Lung (tissue), 12 donors: ENCODE measurements around the gene USP15. TPM values are rescaled to one million over a fixed set of nuclear protein-coding genes. Genes with fewer than 3 reads are reported as not detected.

Experiments used
- ATAC-seq: fragments of 200-7000 bp; cut with Tn5 transposase; one replicate; pipeline ENCODE4 v1.9.1; 2020; ENCODE audit warnings: moderate number of reproducible peaks; ENCODE audit not compliant: insufficient read depth, low FRiP score
- DNase-seq, 3 donors: peaks; one replicate each; pipeline ENCODE4 v3.0.0-alpha.2; 2013 to 2017
- H3K27ac ChIP-seq, 2 donors: one replicate each; pipeline ENCODE4 v1.5.1; 2013; ENCODE audit warnings: mild to moderate bottlenecking in 2 of 2, moderate library complexity in 2 of 2, control low read depth in 1 of 2, inconsistent platforms in 1 of 2, low read depth in 1 of 2, low read length in 1 of 2
- H3K27me3 ChIP-seq, 3 donors: one replicate each; pipeline ENCODE4 v1.5.1; 2013; ENCODE audit warnings: low read length in 2 of 3; ENCODE audit not compliant: control insufficient read depth in 3 of 3, insufficient read depth in 3 of 3
- H3K36me3 ChIP-seq, 4 donors: one replicate each; pipeline ENCODE4 v1.5.1; 2013; ENCODE audit warnings: low read length in 4 of 4, mild to moderate bottlenecking in 1 of 4, moderate library complexity in 1 of 4; ENCODE audit not compliant: control insufficient read depth in 4 of 4, insufficient read depth in 4 of 4
- H3K4me1 ChIP-seq, 5 donors: one replicate each; pipeline ENCODE4 v1.5.1; 2013; ENCODE audit warnings: low read length in 5 of 5, mild to moderate bottlenecking in 2 of 5, moderate library complexity in 1 of 5; ENCODE audit not compliant: control insufficient read depth in 5 of 5, insufficient read depth in 5 of 5
- H3K4me3 ChIP-seq: one replicate; pipeline ENCODE4 v1.5.1; 2013; ENCODE audit warnings: mild to moderate bottlenecking, control low read depth, moderate library complexity
- H3K9ac ChIP-seq, 2 donors: one replicate each; pipeline ENCODE4 v1.5.1; 2013; ENCODE audit warnings: low read length in 2 of 2, control low read depth in 1 of 2; ENCODE audit not compliant: insufficient read depth in 1 of 2
- H3K9me3 ChIP-seq, 4 donors: one replicate each; pipeline ENCODE4 v1.5.1; 2013; ENCODE audit warnings: low read length in 3 of 4, mild to moderate bottlenecking in 1 of 4, moderate library complexity in 1 of 4; ENCODE audit not compliant: control insufficient read depth in 4 of 4, insufficient read depth in 3 of 4
- CTCF ChIP-seq: IDR thresholded peaks from 2 replicates; pipeline ENCODE4 v1.5.1; 2012; ENCODE audit warnings: mild to moderate bottlenecking; ENCODE audit errors: control extremely low read depth, extremely low read depth
- WGBS, 2 donors: extraction: QIAGEN DNeasy Blood & Tissue Kit; methylation state at CpG; one replicate each; pipeline ENCODE4 v1.1.7; 2013; 5-methylcytosine and 5-hydroxymethylcytosine counted together
- polyA plus RNA-seq, 2 donors: library from polyadenylated mRNA; stranded (reverse); fragments of 200-250 nt; gene quantifications; one replicate each; pipeline ENCODE4 v1.2.1, GENCODE V29; 2013
- total RNA-seq, 2 donors: library from RNA; depleted of rRNA in 1 of 2; stranded (reverse); fragments of >200 nt in 1 of 2; gene quantifications; one replicate each; pipeline ENCODE4 v1.2.1, GENCODE V29; 2014 to 2021
- donor health status: control.
- donor health status: control.
- donor health status: Bipolar disorder and iron deficiency.
- donor health status: healthy.
- donor health status: DM: yes; HTN: yes; CAD: no.

USP15 gene
- total and polyA plus RNA-seq, 4 donors, result 62.0 to 143 (median 82.6) TPM

GRCh38 chr12:62407587-62407986 is 147.4 kb downstream of the USP15 start:
- no peak overlapping the region for H3K9ac ChIP-seq
- H3K4me3 ChIP-seq, result no peak overlapping the region
- no peak for ATAC-seq
- H3K36me3 ChIP-seq, result peaks cover 2 to 12% (median 7%) of the 10 kb centered on the region in 4 donors
- WGBS, 2 donors, result 88 to 92% methylated on average over 1 of the region's 1 CpG
- H3K9me3 ChIP-seq, result no peaks in the 10 kb centered on the region
- no peak for TF ChIP-seq CTCF
- DNase-seq, result no peak
- no peaks in the 10 kb centered on the region for H3K4me1 ChIP-seq
- H3K27ac ChIP-seq, result no peak overlapping the region
- no peaks in the 10 kb centered on the region for H3K27me3 ChIP-seq

- 93 to 95% methylated on average over 3 of the region's 3 CpGs for WGBS, 2 donors
- H3K4me3 ChIP-seq, result no peak overlapping the region
- no peak overlapping the region for H3K9ac ChIP-seq
- no peaks in the 10 kb centered on the region for H3K9me3 ChIP-seq
- H3K4me1 ChIP-seq, result no peaks in the 10 kb centered on the region
- H3K27me3 ChIP-seq, result no peaks in the 10 kb centered on the region
- peaks cover 0 to 6% (median 4%) of the 10 kb centered on the region in 4 donors for H3K36me3 ChIP-seq
- TF ChIP-seq CTCF, result no peak
- DNase-seq, result no peak
- no peak for ATAC-seq
- no peak overlapping the region for H3K27ac ChIP-seq
Observed at GRCh38 chr12:62409068-62409467, 148.9 kb downstream of the USP15 start.

- no peak overlapping the region for H3K27ac ChIP-seq
- no peaks in the 10 kb centered on the region for H3K4me1 ChIP-seq
- no peak overlapping the region for H3K4me3 ChIP-seq
- no peak for TF ChIP-seq CTCF
- no peaks in the 10 kb centered on the region for H3K36me3 ChIP-seq
- ATAC-seq, result no peak
- H3K9ac ChIP-seq, result no peak overlapping the region
- DNase-seq, result no peak
- WGBS, 2 donors, result 98 to 99% methylated on average over 2 of the region's 2 CpGs
- no peaks in the 10 kb centered on the region for H3K9me3 ChIP-seq
- H3K27me3 ChIP-seq, result no peaks in the 10 kb centered on the region
Observed at GRCh38 chr12:62414180-62414579, 154.0 kb downstream of the USP15 start.

GRCh38 chr12:62426089-62426488 is 165.9 kb downstream of the USP15 start:
- H3K4me1 ChIP-seq, result no peaks in the 10 kb centered on the region
- DNase-seq (no peak), ATAC-seq (no peak)
- no peak overlapping the region for H3K4me3 ChIP-seq
- H3K9me3 ChIP-seq, result peaks cover 0 to 4% (median 0%) of the 10 kb centered on the region in 4 donors
- 87 to 95% methylated on average over 3 of the region's 3 CpGs for WGBS, 2 donors
- H3K27me3 ChIP-seq, result no peaks in the 10 kb centered on the region
- no peaks in the 10 kb centered on the region for H3K36me3 ChIP-seq
- no peak overlapping the region for H3K9ac ChIP-seq
- no peak overlapping the region for H3K27ac ChIP-seq
- TF ChIP-seq CTCF, result no peak
